Astrocyte (in vitro differentiated cells and primary cell): ENCODE measurements around the gene CRB3. TPM values are rescaled to one million over a fixed set of nuclear protein-coding genes. Genes with fewer than 3 reads are reported as not detected.

Experiments used
- DNase-seq: peaks from one replicate; pipeline ENCODE4 v3.0.0-alpha.2; 2010; ENCODE audit warnings: low read depth
- FAIRE-seq: peaks from 2 replicates; lab custom pipeline; 2011; peaks lifted over from hg19 to GRCh38; lab: Jason Lieb, UNC
- H2AFZ ChIP-seq: 2 replicates; pipeline ENCODE4 v1.6.0; 2012; ENCODE audit warnings: low read depth, low read length, inconsistent platforms
- H3K27ac ChIP-seq: 2 replicates; pipeline ENCODE4 v1.5.1; 2011; ENCODE audit warnings: low read depth, low read length, inconsistent platforms
- H3K27me3 ChIP-seq: 2 replicates; pipeline ENCODE4 v1.6.0; 2011; ENCODE audit warnings: low read length, inconsistent platforms; ENCODE audit not compliant: insufficient read depth
- H3K36me3 ChIP-seq: 2 replicates; pipeline ENCODE4 v1.5.1; 2011; ENCODE audit warnings: low read length, inconsistent platforms; ENCODE audit not compliant: insufficient read depth
- H3K4me1 ChIP-seq: 2 replicates; pipeline ENCODE4 v1.5.1; 2011; ENCODE audit warnings: low read length, inconsistent platforms; ENCODE audit not compliant: insufficient read depth
- H3K4me2 ChIP-seq: 2 replicates; pipeline ENCODE4 v1.6.0; 2012; ENCODE audit warnings: low read length, inconsistent platforms
- H3K4me3 ChIP-seq: 2 replicates; pipeline ENCODE4 v1.5.1; 2011; ENCODE audit warnings: low read depth, mild to moderate bottlenecking, low read length, inconsistent platforms; ENCODE audit not compliant: insufficient read depth
- H3K79me2 ChIP-seq: 2 replicates; pipeline ENCODE4 v1.6.0; 2012; ENCODE audit warnings: mild to moderate bottlenecking, low read length, inconsistent platforms; ENCODE audit not compliant: insufficient read depth
- H3K9ac ChIP-seq: 2 replicates; pipeline ENCODE4 v1.6.0; 2012; ENCODE audit warnings: mild to moderate bottlenecking, low read length, inconsistent platforms
- H3K9me3 ChIP-seq: 2 replicates; pipeline ENCODE4 v1.5.1; 2012; ENCODE audit warnings: low read depth, mild to moderate bottlenecking, low read length, inconsistent platforms; ENCODE audit not compliant: insufficient read depth
- H4K20me1 ChIP-seq: 2 replicates; pipeline ENCODE4 v1.6.0; 2012; ENCODE audit warnings: low read length, inconsistent platforms; ENCODE audit not compliant: insufficient read depth
- H3K27ac Mint-ChIP-seq: one replicate; pipeline ENCODE4 v1.8.0; 2021; ENCODE audit warnings: mild to moderate bottlenecking, mixed read lengths; ENCODE audit not compliant: unreplicated experiment
- H3K27me3 Mint-ChIP-seq: one replicate; pipeline ENCODE4 v1.8.0; 2021; ENCODE audit warnings: low read depth, mixed read lengths; ENCODE audit not compliant: unreplicated experiment
- H3K36me3 Mint-ChIP-seq: one replicate; pipeline ENCODE4 v1.8.0; 2021; ENCODE audit warnings: low read depth, mixed read lengths; ENCODE audit not compliant: unreplicated experiment
- H3K4me1 Mint-ChIP-seq: one replicate; pipeline ENCODE4 v1.8.0; 2021; ENCODE audit warnings: low read depth, mixed read lengths; ENCODE audit not compliant: unreplicated experiment
- H3K4me3 Mint-ChIP-seq: one replicate; pipeline ENCODE4 v1.8.0; 2021; ENCODE audit warnings: mild to moderate bottlenecking, moderate library complexity, mixed read lengths; ENCODE audit not compliant: unreplicated experiment
- H3K9me3 Mint-ChIP-seq: one replicate; pipeline ENCODE4 v1.8.0; 2021; ENCODE audit warnings: mild to moderate bottlenecking, mixed read lengths; ENCODE audit not compliant: unreplicated experiment
- CTCF ChIP-seq: IDR thresholded peaks from 2 replicates; pipeline ENCODE4 v1.5.1; 2011; ENCODE audit warnings: low read depth, mild to moderate bottlenecking, inconsistent platforms, low read length, moderate library complexity; ENCODE audit not compliant: insufficient read depth
- EZH2 ChIP-seq: IDR thresholded peaks from 2 replicates; pipeline ENCODE4 v1.6.1; 2012; ENCODE audit warnings: mild to moderate bottlenecking, low read length, inconsistent platforms; ENCODE audit not compliant: insufficient read depth
- total RNA-seq: library from RNA; stranded (reverse); gene quantifications from 2 replicates; pipeline ENCODE4 v1.2.1, GENCODE V29; 2021

CRB3 gene
- total RNA-seq, 1 donor from 2014 or later: 1.6 TPM

- Mint-ChIP-seq H3K27me3 (peaks cover 24% of the 10 kb centered on the region), H3K4me1 (no peaks in the 10 kb centered on the region), H3K27ac (no peak overlapping the region), H3K36me3 (no peaks in the 10 kb centered on the region), H3K4me3 (no peak overlapping the region), H3K9me3 (no peaks in the 10 kb centered on the region)
- FAIRE-seq: no peak
- H3K9ac ChIP-seq: no peak overlapping the region
- peaks cover 14% of the 10 kb centered on the region for H3K27me3 ChIP-seq
- no peak for TF ChIP-seq EZH2
- TF ChIP-seq CTCF: no peak
- H3K4me2 ChIP-seq: no peak overlapping the region
- no peak for DNase-seq
- no peak overlapping the region for H2AFZ ChIP-seq
- H4K20me1 ChIP-seq: no peaks in the 10 kb centered on the region
- H3K79me2 ChIP-seq: no peaks in the 10 kb centered on the region
- no peaks in the 10 kb centered on the region for H3K4me1 ChIP-seq
- no peaks in the 10 kb centered on the region for H3K9me3 ChIP-seq
- H3K36me3 ChIP-seq: no peaks in the 10 kb centered on the region
- H3K27ac ChIP-seq: no peak overlapping the region
- H3K4me3 ChIP-seq: no peak overlapping the region
Measured at GRCh38 chr19:6467384-6467783, 3.3 kb downstream of the CRB3 start.

- DNase-seq (no peak), FAIRE-seq (no peak)
- Histone ChIP-seq H4K20me1 (no peaks in the 10 kb centered on the region), H3K27ac (no peak overlapping the region), H2AFZ (no peak overlapping the region), H3K4me2 (no peak overlapping the region), H3K79me2 (no peaks in the 10 kb centered on the region), H3K27me3 (peaks cover 11% of the 10 kb centered on the region), H3K9me3 (no peaks in the 10 kb centered on the region), H3K4me3 (no peak overlapping the region), H3K36me3 (no peaks in the 10 kb centered on the region), H3K4me1 (no peaks in the 10 kb centered on the region), H3K9ac (no peak overlapping the region)
- no peak overlapping the region for H3K4me3 Mint-ChIP-seq
- H3K4me1 Mint-ChIP-seq: no peaks in the 10 kb centered on the region
- no peak for TF ChIP-seq EZH2
- no peak for TF ChIP-seq CTCF
- peaks cover 22% of the 10 kb centered on the region for H3K27me3 Mint-ChIP-seq
- H3K36me3 Mint-ChIP-seq: no peaks in the 10 kb centered on the region
- no peaks in the 10 kb centered on the region for H3K9me3 Mint-ChIP-seq
- no peak overlapping the region for H3K27ac Mint-ChIP-seq
Measured at GRCh38 chr19:6470173-6470572, 6.1 kb downstream of the CRB3 start.

GRCh38 chr19:6471076-6471475, 7.0 kb downstream of the CRB3 start:
- Histone ChIP-seq H3K36me3 (no peaks in the 10 kb centered on the region), H3K4me3 (no peak overlapping the region), H3K4me2 (no peak overlapping the region), H3K9ac (no peak overlapping the region), H4K20me1 (no peaks in the 10 kb centered on the region), H3K4me1 (no peaks in the 10 kb centered on the region), H3K79me2 (no peaks in the 10 kb centered on the region), H2AFZ (no peak overlapping the region), H3K9me3 (no peaks in the 10 kb centered on the region), H3K27ac (no peak overlapping the region), H3K27me3 (peaks cover 16% of the 10 kb centered on the region)
- DNase-seq: no peak
- Mint-ChIP-seq H3K4me1 (no peaks in the 10 kb centered on the region), H3K27me3 (peaks cover 20% of the 10 kb centered on the region), H3K36me3 (no peaks in the 10 kb centered on the region), H3K27ac (no peak overlapping the region), H3K9me3 (no peaks in the 10 kb centered on the region), H3K4me3 (no peak overlapping the region)
- TF ChIP-seq CTCF (no peak), EZH2 (no peak)
- no peak for FAIRE-seq
